ENCODE results near the gene ABCB9.
"Not testable (repeated sequence)": the region's sequence is repeated elsewhere in the genome, so short reads cannot be mapped to it uniquely, and the experiment has no call there.

The ABCB9 gene

GRCh38 chr12:122937622-122938091, 28.6 kb downstream of the ABCB9 start:
- DNase-seq (ENCODE audit: low read depth, low spot score) = no peak

GRCh38 chr12:122935318-122935717, 30.9 kb downstream of the ABCB9 start:
- DNase-seq (ENCODE audit: low read depth, low spot score) = no peak

GRCh38 chr12:122934722-122935121, 31.5 kb downstream of the ABCB9 start:
- no peak for DNase-seq (ENCODE audit: low read depth, low spot score)

- no peak for DNase-seq (ENCODE audit: low read depth, low spot score)
These were observed 34.1 kb downstream of the ABCB9 start for GRCh38 chr12:122932207-122932606.

- no peak for DNase-seq (ENCODE audit: low read depth, low spot score)
These were observed 36.5 kb downstream of the ABCB9 start for GRCh38 chr12:122929812-122930211.

GRCh38 chr12:122929148-122929538, 37.1 kb downstream of the ABCB9 start:
- DNase-seq (ENCODE audit: low read depth, low spot score) = no peak

- DNase-seq (ENCODE audit: low read depth, low spot score) = no peak
These were observed 37.7 kb downstream of the ABCB9 start for GRCh38 chr12:122928404-122929147.

GRCh38 chr12:122927756-122928403, 38.4 kb downstream of the ABCB9 start:
- no peak for DNase-seq (ENCODE audit: low read depth, low spot score)

- DNase-seq (ENCODE audit: low read depth, low spot score) = no peak
These were observed 44.3 kb downstream of the ABCB9 start for GRCh38 chr12:122921917-122922316.

- DNase-seq (ENCODE audit: low read depth, low spot score) = no peak
These were observed 45.6 kb downstream of the ABCB9 start for GRCh38 chr12:122920687-122921086.

GRCh38 chr12:122918827-122919226, 47.4 kb downstream of the ABCB9 start:
- DNase-seq (ENCODE audit: low read depth, low spot score) = no peak

GRCh38 chr12:122917507-122918121, 48.6 kb downstream of the ABCB9 start:
- DNase-seq (ENCODE audit: low read depth, low spot score) = no peak

- no peak for DNase-seq (ENCODE audit: low read depth, low spot score)
These were observed 56.6 kb downstream of the ABCB9 start for GRCh38 chr12:122909442-122910288.

- DNase-seq (ENCODE audit: low read depth, low spot score) = no peak
These were observed 57.3 kb downstream of the ABCB9 start for GRCh38 chr12:122908915-122909314.

- not testable (repeated sequence) for DNase-seq (ENCODE audit: low read depth, low spot score)
These were observed 61.0 kb downstream of the ABCB9 start for GRCh38 chr12:122905258-122905657.

GRCh38 chr12:122903693-122904034, 62.6 kb downstream of the ABCB9 start:
- DNase-seq (ENCODE audit: low read depth, low spot score) = no peak

- DNase-seq (ENCODE audit: low read depth, low spot score) = no peak
These were observed 63.2 kb downstream of the ABCB9 start for GRCh38 chr12:122902854-122903692.

- no peak for DNase-seq (ENCODE audit: low read depth, low spot score)
These were observed 66.4 kb downstream of the ABCB9 start for GRCh38 chr12:122899887-122900286.

- DNase-seq (ENCODE audit: low read depth, low spot score) = no peak
These were observed 69.6 kb downstream of the ABCB9 start for GRCh38 chr12:122896662-122897061.

- DNase-seq (ENCODE audit: low read depth, low spot score) = no peak
These were observed 70.3 kb downstream of the ABCB9 start, which contains the start of gene VPS37B for GRCh38 chr12:122895704-122896636. Gene VPS37B (minus strand): TSS chr12:122896124. CDS start chr12:122896062, 62 bp downstream.

Data from iPS DF 19.7 (cell line).